Skeletal muscle satellite cell (primary cell): ENCODE data around the gene CCNDBP1.
"Not testable (repeated sequence)": the region's sequence is repeated elsewhere in the genome, so short reads cannot be mapped to it uniquely, and the experiment has no call there.

Source experiments
- H3K27me3 ChIP-seq: 2 replicates; pipeline ENCODE4 v1.7.0; 2013; ENCODE audit warnings: low read length; ENCODE audit not compliant: control insufficient read depth, insufficient read depth
- H3K36me3 ChIP-seq: 2 replicates; pipeline ENCODE4 v1.7.0; 2013; ENCODE audit warnings: mild to moderate bottlenecking, control low read depth, low read length; ENCODE audit not compliant: insufficient read depth
- H3K4me1 ChIP-seq: 2 replicates; pipeline ENCODE4 v1.7.0; 2013; ENCODE audit warnings: low read length; ENCODE audit not compliant: control insufficient read depth, insufficient read depth
- H3K4me2 ChIP-seq: 2 replicates; pipeline ENCODE4 v1.7.0; 2013; ENCODE audit warnings: mild to moderate bottlenecking, low read length
- H3K4me3 ChIP-seq: 2 replicates; pipeline ENCODE4 v1.7.0; 2013; ENCODE audit warnings: low read length
- H3K9ac ChIP-seq: 2 replicates; pipeline ENCODE4 v1.7.0; 2013; ENCODE audit warnings: mild to moderate bottlenecking, low read depth, low read length, moderate library complexity
- H3K9me3 ChIP-seq: replicated peaks from 2 replicates; pipeline ENCODE4 v1.7.0; 2013; ENCODE audit warnings: mild to moderate bottlenecking, control low read depth, low read length

Gene CCNDBP1

DNA sequence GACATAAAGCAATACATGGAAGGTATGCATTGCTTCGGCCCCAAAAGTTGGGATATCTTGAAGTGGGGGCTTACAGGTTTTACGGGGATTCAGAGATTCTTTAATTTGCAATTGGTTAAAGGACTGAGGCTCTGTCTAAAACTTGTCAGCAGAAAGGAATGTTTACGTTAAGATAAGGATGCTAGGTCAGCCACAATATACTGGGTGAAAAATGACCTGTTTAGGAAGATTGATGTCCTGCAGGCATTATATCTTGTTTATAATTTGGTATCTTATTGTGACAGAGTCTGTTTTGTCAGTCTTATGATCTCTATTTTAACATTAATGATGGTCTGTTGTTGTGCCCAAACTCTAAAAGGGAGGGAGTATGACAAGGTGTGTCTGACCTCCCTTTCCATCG, 15.3 kb upstream of the CCNDBP1 start:
- Histone ChIP-seq H3K9me3 (no peaks in the 10 kb centered on the region), H3K4me1 (peaks cover 10% of the 10 kb centered on the region), H3K4me3 (no peak overlapping the region), H3K27me3 (no peaks in the 10 kb centered on the region), H3K4me2 (no peak overlapping the region), H3K36me3 (peaks cover 5% of the 10 kb centered on the region), H3K9ac (no peak overlapping the region)

DNA sequence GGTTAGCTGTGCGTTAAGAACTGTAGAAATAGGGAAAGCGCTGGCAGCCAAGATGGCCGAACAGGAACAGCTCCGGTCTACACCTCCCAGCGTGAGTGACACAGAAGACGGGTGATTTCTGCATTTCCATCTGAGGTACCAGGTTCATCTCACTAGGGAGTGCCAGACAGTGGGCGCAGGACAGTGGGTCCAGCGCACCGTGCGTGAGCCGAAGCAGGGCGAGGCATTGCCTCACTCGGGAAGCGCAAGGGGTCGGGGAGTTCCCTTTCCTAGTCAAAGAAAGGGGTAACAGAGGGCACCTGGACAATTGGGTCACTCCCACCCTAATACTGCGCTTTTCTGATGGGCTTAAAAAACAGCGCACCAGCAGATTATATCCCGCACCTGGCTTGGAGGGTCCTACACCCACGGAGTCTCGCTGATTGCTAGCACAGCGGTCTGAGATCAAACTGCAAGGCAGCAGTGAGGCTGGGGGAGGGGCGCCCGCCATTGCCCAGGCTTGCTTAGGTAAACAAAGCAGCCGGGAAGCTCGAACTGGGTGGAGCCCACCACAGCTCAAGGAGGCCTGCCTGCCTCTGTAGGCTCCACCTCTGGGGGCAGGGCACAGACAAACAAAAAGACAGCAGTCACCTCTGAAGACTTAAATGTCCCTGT, 9.4 kb upstream of the CCNDBP1 start:
- H3K4me1 ChIP-seq, H3K9ac ChIP-seq, H3K9me3 ChIP-seq, H3K36me3 ChIP-seq, H3K4me3 ChIP-seq, H3K27me3 ChIP-seq, H3K4me2 ChIP-seq: not testable (repeated sequence)

DNA sequence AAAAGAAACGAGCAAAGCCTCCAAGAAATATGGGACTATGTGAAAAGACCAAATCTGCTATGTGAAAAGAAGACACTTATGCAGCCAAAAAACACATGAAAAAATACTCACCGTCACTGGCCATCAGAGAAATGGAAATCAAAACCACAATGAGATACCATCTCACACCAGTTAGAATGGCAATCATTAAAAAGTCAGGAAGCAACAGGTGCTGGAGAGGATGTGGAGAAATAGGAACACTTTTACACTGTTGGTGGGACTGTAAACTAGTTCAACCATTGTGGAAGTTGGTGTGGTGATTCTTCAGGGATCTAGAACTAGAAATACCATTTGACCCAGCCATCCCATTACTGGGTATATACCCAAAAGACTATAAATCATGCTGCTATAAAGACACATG, 8.1 kb upstream of the CCNDBP1 start:
- not testable (repeated sequence) for H3K36me3 ChIP-seq, H3K4me1 ChIP-seq, H3K4me3 ChIP-seq, H3K4me2 ChIP-seq, H3K9me3 ChIP-seq, H3K9ac ChIP-seq, H3K27me3 ChIP-seq

DNA sequence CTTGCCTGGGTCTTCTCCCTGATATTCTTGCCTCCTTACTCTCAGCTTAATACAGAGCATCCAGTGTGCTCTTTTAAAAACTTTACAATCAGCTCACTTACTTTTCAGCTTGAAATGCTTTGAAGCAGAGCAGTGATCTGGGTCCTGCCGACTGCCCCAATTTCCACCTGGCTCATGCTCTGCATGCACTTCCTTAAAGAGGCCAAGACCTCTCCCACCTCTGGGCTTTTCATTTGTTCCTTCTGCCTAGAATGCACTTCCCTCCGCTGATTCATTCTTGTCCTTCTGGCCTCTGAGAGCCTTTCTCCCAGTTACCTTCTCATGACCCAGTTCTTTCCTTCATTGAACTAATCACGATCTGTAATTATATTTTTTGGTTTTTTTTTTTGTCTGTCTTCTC, 1.9 kb upstream of the CCNDBP1 start:
- Histone ChIP-seq H3K27me3 (no peaks in the 10 kb centered on the region), H3K36me3 (no peaks in the 10 kb centered on the region), H3K4me2 (no peak overlapping the region), H3K4me3 (no peak overlapping the region), H3K9ac (no peak overlapping the region), H3K9me3 (no peaks in the 10 kb centered on the region), H3K4me1 (no peaks in the 10 kb centered on the region)

DNA sequence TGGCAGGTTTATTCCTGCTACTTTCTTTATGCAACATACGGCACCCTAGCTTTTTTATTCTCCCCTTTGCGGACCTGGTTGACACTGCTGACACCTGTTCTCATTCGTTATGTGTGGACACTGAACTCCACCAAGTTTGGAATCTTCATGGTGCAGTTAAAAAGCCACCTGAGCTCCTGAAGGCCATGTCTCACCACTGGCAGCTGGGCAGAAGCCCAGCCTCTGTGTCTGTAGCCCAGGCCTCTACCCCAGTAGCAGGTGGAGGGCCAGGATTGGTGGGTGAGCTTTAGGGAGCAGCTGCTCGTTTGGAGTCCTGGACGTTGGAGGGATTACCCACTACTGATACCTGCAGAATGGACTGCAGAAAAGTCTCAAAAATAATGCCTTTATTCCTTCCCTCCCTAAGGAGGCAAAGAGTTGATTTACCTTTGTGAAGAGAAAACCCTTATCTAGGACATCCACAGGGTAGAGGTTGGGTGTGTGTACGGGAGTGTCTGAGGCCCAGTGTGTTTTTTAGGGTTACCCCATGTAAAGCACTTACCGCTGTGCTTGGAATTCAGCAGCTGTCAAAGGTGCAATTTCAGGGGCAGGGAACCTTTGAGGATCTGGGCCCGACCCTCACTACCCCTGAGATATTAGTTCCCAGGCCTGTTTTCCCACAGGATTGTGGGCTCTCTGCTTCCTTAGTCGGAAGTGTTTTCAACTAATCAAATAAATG, 637 bp upstream of the CCNDBP1 start:
- peak overlapping the region; percentile 72 for H3K4me3 ChIP-seq
- peak overlapping the region; percentile 85 for H3K9ac ChIP-seq

DNA sequence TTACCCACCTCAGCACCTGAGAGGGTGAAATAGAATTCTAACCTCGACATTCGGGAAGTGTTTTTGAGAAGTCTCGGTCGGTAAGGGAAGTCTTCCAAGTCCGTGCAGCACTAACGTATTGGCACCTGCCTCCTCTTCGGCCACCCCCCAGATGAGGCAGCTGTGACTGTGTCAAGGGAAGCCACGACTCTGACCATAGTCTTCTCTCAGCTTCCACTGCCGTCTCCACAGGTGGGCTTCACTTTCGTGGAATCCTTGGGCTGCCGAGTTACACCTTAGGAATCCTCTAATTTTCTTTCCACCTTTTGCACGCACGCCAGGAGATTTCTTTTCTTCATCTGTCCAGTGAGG, 775 bp downstream of the CCNDBP1 start:
- peak overlapping the region; percentile 86 for H3K4me2 ChIP-seq
- H3K4me3 ChIP-seq: peak overlapping the region; percentile 72
- H3K9ac ChIP-seq: peak overlapping the region; percentile 85

More for the DNA sequence above, 637 bp upstream of the CCNDBP1 start:
- no peaks in the 10 kb centered on the region for H3K9me3 ChIP-seq
- peaks cover 6% of the 10 kb centered on the region for H3K36me3 ChIP-seq
- H3K4me1 ChIP-seq: no peaks in the 10 kb centered on the region
- peak overlapping the region; percentile 86 for H3K4me2 ChIP-seq
- no peaks in the 10 kb centered on the region for H3K27me3 ChIP-seq

DNA sequence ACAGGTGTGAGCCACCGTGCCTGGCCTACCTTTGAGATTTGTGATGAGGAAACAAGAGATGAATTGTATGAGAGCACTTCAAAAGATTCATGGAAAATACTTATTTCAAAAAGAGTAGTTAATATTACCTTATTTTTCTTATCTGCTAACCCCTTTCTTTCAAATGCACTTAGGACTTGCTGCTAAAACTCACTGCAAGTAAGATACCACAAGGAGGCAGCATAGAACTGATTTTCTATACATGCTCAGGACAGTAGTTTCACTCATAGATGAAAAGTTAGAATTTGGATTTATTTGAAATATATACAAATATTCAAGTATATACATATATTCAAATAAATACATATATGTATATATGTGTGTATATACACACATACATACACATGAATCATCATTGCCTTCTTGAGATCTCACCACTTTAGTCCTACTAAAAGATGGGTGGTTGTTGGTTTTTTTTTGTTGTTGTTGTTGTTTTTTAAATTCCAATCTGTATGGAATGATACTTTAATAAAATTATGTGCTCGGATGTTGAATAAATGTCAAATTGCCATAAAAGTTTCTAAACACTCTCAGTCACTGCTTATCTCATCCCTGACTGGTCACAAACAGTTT, 2.4 kb downstream of the CCNDBP1 start:
- H3K4me3 ChIP-seq: no peak overlapping the region
- peaks cover 33% of the 10 kb centered on the region for H3K36me3 ChIP-seq
- no peaks in the 10 kb centered on the region for H3K9me3 ChIP-seq
- H3K4me1 ChIP-seq: no peaks in the 10 kb centered on the region
- no peak overlapping the region for H3K4me2 ChIP-seq
- H3K27me3 ChIP-seq: no peaks in the 10 kb centered on the region
- H3K9ac ChIP-seq: no peak overlapping the region

More for the DNA sequence above, 775 bp downstream of the CCNDBP1 start:
- H3K27me3 ChIP-seq: no peaks in the 10 kb centered on the region
- H3K36me3 ChIP-seq: peaks cover 16% of the 10 kb centered on the region
- no peaks in the 10 kb centered on the region for H3K9me3 ChIP-seq
- no peaks in the 10 kb centered on the region for H3K4me1 ChIP-seq

DNA sequence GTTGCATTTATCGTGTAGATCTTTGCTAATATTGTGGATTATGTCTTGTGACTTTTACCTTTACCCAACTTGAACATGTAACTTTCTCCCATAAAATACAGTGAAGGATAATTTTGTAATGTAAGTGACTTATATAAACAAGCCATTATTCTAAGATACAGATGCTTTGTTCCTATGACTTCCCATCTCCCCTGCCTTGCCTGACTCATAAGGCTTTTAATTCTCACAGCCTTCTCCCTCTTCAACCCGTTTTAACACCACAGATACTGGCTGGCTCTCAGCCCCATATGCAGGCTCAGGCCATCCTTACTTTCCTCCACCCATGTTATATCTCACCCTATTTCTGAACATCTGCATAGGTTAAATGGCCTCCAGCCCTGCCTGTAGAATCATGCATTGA, 4.1 kb downstream of the CCNDBP1 start:
- Histone ChIP-seq H3K36me3 (peaks cover 39% of the 10 kb centered on the region), H3K4me1 (no peaks in the 10 kb centered on the region), H3K9ac (no peak overlapping the region), H3K4me2 (no peak overlapping the region), H3K9me3 (no peaks in the 10 kb centered on the region), H3K27me3 (no peaks in the 10 kb centered on the region), H3K4me3 (no peak overlapping the region)

DNA sequence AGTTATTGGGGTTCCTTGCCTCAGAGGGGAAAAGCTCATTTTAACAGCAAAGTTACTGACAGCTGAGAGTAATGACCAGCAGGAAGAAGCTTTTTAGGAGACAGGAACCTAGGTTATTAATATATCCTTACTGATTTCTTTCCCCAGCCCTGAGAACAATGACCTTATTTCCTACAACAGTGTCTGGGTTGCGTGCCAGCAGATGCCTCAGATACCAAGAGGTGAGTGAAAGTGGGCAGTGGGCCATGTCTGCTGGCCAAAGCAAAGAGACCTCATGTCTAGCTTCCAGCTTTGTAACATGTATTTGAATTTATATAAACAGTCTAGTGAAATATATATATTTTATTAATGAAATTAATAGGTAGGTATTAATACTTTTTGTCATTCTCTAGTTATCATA, 5.0 kb downstream of the CCNDBP1 start:
- H3K9ac ChIP-seq: no peak overlapping the region
- H3K4me1 ChIP-seq: no peaks in the 10 kb centered on the region
- H3K36me3 ChIP-seq: peaks cover 44% of the 10 kb centered on the region

DNA sequence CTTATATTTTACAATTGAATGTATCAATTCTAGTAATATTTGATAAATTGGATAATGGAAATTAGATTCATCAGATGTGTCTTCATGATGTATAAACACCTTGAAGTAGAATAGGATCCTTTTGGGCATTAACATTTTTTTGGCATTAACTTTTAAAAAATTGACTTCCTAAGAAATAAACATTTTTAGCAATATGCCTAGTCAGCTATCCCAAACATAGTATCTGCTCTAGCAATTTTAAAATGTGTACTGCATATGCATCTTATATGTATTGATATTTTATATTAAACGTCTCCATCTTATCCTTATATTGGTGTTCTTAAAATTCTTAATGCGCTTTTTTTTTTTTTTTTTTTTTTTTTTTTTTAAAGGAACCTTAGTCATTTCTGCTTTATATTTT, 8.5 kb downstream of the CCNDBP1 start:
- no peaks in the 10 kb centered on the region for H3K27me3 ChIP-seq
- no peak overlapping the region for H3K9ac ChIP-seq
- no peaks in the 10 kb centered on the region for H3K9me3 ChIP-seq
- H3K4me2 ChIP-seq: no peak overlapping the region
- H3K4me3 ChIP-seq: no peak overlapping the region
- H3K4me1 ChIP-seq: no peaks in the 10 kb centered on the region
- H3K36me3 ChIP-seq: peaks cover 68% of the 10 kb centered on the region

More for the DNA sequence above, 5.0 kb downstream of the CCNDBP1 start:
- Histone ChIP-seq H3K9me3 (no peaks in the 10 kb centered on the region), H3K4me2 (no peak overlapping the region), H3K4me3 (no peak overlapping the region), H3K27me3 (no peaks in the 10 kb centered on the region)

DNA sequence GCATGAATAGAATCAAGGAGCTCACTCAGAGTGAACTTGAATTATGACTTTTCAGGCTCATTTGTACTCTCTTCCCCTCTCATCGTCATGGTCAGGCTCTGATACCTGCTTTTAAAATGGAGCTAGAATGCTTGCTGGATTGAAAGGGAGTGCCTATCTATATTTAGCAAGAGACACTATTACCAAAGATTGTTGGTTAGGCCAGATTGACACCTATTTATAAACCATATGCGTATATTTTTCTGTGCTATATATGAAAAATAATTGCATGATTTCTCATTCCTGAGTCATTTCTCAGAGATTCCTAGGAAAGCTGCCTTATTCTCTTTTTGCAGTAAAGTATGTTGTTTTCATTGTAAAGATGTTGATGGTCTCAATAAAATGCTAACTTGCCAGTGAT, 9.6 kb downstream of the CCNDBP1 start:
- no peaks in the 10 kb centered on the region for H3K27me3 ChIP-seq
- H3K4me3 ChIP-seq: no peak overlapping the region

More for the DNA sequence above, 9.6 kb downstream of the CCNDBP1 start:
- Histone ChIP-seq H3K9me3 (no peaks in the 10 kb centered on the region), H3K4me1 (no peaks in the 10 kb centered on the region), H3K4me2 (no peak overlapping the region), H3K9ac (no peak overlapping the region), H3K36me3 (peaks cover 60% of the 10 kb centered on the region)
